ENCODE results near the gene AFF3.
"Not testable (repeated sequence)": the region's sequence is repeated elsewhere in the genome, so short reads cannot be mapped to it uniquely, and the experiment has no call there.

The AFF3 gene

DNA sequence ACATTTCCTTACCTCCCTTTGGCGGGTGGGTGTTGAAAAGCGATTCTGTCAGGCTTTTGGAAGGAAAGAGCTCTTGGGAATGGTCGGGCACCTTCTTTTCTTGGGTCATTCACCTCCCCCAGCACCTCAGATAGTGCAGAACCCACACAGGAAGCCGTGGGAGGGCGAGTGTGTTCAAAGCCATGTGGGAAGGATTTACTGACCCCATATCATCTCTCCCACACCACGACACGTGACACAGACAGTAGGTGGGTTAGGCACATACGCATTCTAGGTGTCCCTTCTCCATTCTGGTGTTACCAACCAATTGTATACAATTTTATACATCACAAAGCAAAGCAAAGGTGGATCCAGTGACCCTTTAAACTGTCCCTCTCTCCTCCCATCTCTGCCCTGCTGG, 388.9 kb downstream of the AFF3 start:
- Mint-ChIP-seq H3K27me3 (ENCODE audit: low read depth, poor library complexity) (no peaks in the 10 kb centered on the region), H3K36me3 (ENCODE audit: low read depth) (peaks cover 46% of the 10 kb centered on the region), H3K4me3 (no peak overlapping the region), H3K27ac (no peak overlapping the region), H3K9me3 (no peaks in the 10 kb centered on the region), H3K4me1 (peaks cover 20% of the 10 kb centered on the region)
- TF ChIP-seq, protein P1, sequence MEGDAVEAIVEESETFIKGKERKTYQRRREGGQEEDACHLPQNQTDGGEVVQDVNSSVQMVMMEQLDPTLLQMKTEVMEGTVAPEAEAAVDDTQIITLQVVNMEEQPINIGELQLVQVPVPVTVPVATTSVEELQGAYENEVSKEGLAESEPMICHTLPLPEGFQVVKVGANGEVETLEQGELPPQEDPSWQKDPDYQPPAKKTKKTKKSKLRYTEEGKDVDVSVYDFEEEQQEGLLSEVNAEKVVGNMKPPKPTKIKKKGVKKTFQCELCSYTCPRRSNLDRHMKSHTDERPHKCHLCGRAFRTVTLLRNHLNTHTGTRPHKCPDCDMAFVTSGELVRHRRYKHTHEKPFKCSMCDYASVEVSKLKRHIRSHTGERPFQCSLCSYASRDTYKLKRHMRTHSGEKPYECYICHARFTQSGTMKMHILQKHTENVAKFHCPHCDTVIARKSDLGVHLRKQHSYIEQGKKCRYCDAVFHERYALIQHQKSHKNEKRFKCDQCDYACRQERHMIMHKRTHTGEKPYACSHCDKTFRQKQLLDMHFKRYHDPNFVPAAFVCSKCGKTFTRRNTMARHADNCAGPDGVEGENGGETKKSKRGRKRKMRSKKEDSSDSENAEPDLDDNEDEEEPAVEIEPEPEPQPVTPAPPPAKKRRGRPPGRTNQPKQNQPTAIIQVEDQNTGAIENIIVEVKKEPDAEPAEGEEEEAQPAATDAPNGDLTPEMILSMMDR (IDR thresholded peaks at IDR 0.05), result no peak
- no peak for DNase-seq

DNA sequence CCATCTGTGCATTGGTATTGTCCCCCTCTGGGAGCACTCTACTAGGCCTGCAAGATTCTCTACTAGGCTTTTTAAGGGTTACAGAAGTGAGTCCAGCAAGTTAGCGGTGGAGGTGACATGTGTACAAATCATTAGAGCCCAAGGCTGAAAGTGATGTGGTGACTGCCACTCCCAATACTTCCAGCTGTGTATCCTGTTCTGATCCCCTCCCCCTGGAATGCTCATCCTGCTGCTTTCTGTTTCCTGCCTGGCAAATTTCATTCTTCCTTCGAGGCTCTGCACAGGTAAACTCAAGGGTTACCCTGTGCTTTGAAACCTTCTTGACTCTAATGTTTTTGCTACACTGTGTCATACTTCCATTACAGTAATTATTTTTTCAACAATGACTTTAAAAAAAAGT, 394.0 kb downstream of the AFF3 start:
- Mint-ChIP-seq H3K27ac (no peak overlapping the region), H3K36me3 (ENCODE audit: low read depth) (peaks cover 70% of the 10 kb centered on the region), H3K9me3 (peaks cover 6% of the 10 kb centered on the region), H3K4me3 (peak overlapping the region; percentile 12), H3K4me1 (peaks cover 33% of the 10 kb centered on the region), H3K27me3 (ENCODE audit: low read depth, poor library complexity) (no peaks in the 10 kb centered on the region)
- no peak for DNase-seq
- TF ChIP-seq, protein P1 (IDR thresholded peaks at IDR 0.05), result no peak

DNA sequence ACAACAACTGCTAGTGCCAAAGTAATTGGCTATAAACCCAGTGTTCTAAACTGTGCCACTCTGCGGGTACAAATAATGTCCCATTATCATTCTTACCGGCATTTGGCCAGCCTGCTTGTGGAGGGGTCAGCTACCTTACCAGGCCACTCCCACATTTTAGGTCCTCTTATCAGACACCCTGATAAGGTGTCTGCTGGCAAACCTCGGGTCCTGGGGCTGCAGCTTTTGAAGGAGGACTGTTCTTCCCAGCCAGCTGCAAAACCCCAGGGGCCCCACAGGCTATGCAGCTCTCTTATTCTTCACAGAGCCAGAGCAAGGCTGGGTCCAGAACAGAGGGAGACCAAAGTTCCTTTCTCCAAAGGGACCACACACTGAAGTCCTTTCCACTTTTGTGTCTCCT, 394.5 kb downstream of the AFF3 start:
- TF ChIP-seq, protein P1 (IDR thresholded peaks at IDR 0.05), result no peak
- peaks cover 75% of the 10 kb centered on the region for H3K36me3 Mint-ChIP-seq (ENCODE audit: low read depth)
- H3K27ac Mint-ChIP-seq, result no peak overlapping the region
- DNase-seq, result no peak
- peaks cover 11% of the 10 kb centered on the region for H3K9me3 Mint-ChIP-seq
- no peak overlapping the region for H3K4me3 Mint-ChIP-seq
- peaks cover 33% of the 10 kb centered on the region for H3K4me1 Mint-ChIP-seq
- no peaks in the 10 kb centered on the region for H3K27me3 Mint-ChIP-seq (ENCODE audit: low read depth, poor library complexity)

DNA sequence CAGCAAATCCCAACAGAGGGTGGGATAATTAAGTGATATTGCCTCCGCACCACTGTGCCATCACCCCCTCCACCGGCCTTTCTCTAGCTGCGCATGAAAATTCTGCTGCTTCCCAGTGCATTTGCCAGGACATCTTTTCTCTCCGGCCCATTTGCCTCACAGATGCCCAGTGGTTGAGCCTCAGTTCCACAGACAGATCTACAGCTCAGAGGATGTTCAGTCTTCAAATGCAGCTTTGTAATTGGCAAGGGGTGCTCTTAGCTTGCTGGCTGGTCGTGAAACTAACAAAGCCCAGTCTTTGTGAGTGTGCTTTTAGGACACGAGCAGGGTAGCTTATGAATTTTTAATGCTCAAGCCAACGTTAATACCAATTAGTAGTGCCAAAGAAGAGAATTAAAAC, 399.2 kb downstream of the AFF3 start:
- Mint-ChIP-seq H3K27ac (peak overlapping the region; percentile 24), H3K4me1 (peaks cover 18% of the 10 kb centered on the region), H3K27me3 (ENCODE audit: low read depth, poor library complexity) (no peaks in the 10 kb centered on the region), H3K4me3 (no peak overlapping the region), H3K9me3 (peaks cover 48% of the 10 kb centered on the region), H3K36me3 (ENCODE audit: low read depth) (peaks cover 82% of the 10 kb centered on the region)
- DNase-seq, result no peak
- TF ChIP-seq, protein P1 (IDR thresholded peaks at IDR 0.05), result no peak

DNA sequence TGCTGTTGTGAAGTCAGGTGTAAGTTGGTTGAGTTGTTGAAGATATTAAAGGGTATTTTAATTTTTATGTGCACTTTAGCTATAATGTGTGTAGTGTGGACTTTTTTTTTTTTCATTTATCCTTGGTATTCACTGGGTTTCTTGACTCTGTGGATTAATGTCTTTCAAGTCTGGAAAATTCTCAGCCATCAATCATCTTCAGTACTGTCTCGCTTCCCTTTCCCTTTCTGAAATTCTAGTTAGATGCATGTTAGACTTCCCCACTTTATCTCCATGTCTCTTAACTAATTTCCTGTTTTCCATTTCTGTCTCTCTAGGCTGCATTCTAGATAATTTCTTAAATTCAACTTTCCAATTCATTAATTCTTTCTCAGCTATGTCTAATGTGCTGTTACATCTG, 404.9 kb downstream of the AFF3 start:
- TF ChIP-seq, protein P1 (IDR thresholded peaks at IDR 0.05), result no peak
- Mint-ChIP-seq H3K27ac (peak overlapping the region; percentile 57), H3K9me3 (peaks cover 41% of the 10 kb centered on the region), H3K27me3 (ENCODE audit: low read depth, poor library complexity) (no peaks in the 10 kb centered on the region), H3K36me3 (ENCODE audit: low read depth) (peaks cover 56% of the 10 kb centered on the region), H3K4me1 (peaks cover 5% of the 10 kb centered on the region), H3K4me3 (no peak overlapping the region)
- DNase-seq, result no peak

DNA sequence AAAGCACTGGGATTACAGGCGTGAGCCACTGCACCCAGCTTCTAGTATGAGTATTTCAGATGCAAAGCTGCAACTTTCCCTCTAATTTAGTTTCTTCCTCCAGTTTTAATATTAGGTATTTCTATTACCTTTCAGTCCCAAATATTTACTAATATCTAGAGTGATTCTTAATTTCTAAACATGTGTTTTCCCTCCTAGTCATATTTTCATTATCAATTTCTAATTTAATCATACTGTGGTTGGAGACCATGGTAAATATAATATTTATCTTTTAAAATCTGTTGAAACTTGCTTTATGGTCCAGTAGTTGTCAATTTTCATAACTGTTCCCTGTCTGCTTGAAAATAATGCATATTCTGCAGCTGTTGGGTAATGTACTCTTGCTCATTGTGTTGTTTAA, 406.6 kb downstream of the AFF3 start:
- H3K27me3 Mint-ChIP-seq (ENCODE audit: low read depth, poor library complexity), result no peaks in the 10 kb centered on the region
- DNase-seq, result no peak
- H3K9me3 Mint-ChIP-seq, result peaks cover 24% of the 10 kb centered on the region
- H3K36me3 Mint-ChIP-seq (ENCODE audit: low read depth), result peaks cover 41% of the 10 kb centered on the region
- no peak overlapping the region for H3K4me3 Mint-ChIP-seq
- TF ChIP-seq, protein P1 (IDR thresholded peaks at IDR 0.05), result no peak
- no peak overlapping the region for H3K27ac Mint-ChIP-seq
- H3K4me1 Mint-ChIP-seq, result peaks cover 5% of the 10 kb centered on the region

DNA sequence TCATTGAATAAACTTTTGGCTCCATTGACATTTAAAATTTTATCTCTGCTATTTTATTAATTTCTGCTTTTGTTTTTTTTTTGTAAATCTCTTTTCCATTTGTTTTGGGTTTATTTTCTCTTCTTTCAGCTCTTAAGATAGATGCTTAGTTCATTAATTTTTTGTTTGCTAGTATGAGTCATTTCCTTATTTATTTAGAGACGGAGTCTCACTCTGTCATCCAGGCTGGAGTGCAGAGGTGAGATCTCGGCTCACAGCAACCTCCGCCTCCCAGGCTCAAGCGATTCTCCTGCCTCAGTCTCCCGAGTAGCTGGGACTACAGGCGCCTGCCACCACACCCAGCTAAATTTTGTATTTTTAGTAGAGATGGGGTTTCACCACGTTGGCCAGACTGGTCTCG, 407.1 kb downstream of the AFF3 start:
- not testable (repeated sequence) for H3K4me3 Mint-ChIP-seq; H3K4me1 Mint-ChIP-seq; H3K27ac Mint-ChIP-seq; H3K27me3 Mint-ChIP-seq (ENCODE audit: low read depth, poor library complexity); DNase-seq
- Mint-ChIP-seq H3K36me3 (ENCODE audit: low read depth) (peaks cover 39% of the 10 kb centered on the region), H3K9me3 (peaks cover 22% of the 10 kb centered on the region)
